Mucosa of gallbladder (tissue), 1 donor: Measurements from ENCODE around the gene PNLIPRP3. TPM values are rescaled to one million over a fixed set of nuclear protein-coding genes. Genes with fewer than 3 reads are reported as not detected.
A peak's percentile ranks its signal among the peaks of the same experiment; 100 is the strongest.

ENCODE experiments used
- DNase-seq: peaks from one replicate; pipeline ENCODE4 v3.0.0-alpha.2; 2020; ENCODE audit warnings: low spot score
- total RNA-seq: library from RNA; stranded (reverse); gene quantifications from one replicate; pipeline ENCODE4 v1.2.1, GENCODE V29; 2021
- donor health status: DM: no; HTN: no; CAD: no.

The PNLIPRP3 gene
- total RNA-seq, 1 donor from 2014 or later: not detected

GRCh38 chr10:116510565-116510964 lies 82.9 kb downstream of the PNLIPRP3 start:
- DNase-seq: no peak

- DNase-seq: no peak
Measured at GRCh38 chr10:116511365-116511764, 83.7 kb downstream of the PNLIPRP3 start.

GRCh38 chr10:116521424-116522290 lies 94.0 kb downstream of the PNLIPRP3 start:
- peak; percentile 34 for DNase-seq

GRCh38 chr10:116522803-116523381 lies 95.2 kb downstream of the PNLIPRP3 start:
- no peak for DNase-seq

DNA sequence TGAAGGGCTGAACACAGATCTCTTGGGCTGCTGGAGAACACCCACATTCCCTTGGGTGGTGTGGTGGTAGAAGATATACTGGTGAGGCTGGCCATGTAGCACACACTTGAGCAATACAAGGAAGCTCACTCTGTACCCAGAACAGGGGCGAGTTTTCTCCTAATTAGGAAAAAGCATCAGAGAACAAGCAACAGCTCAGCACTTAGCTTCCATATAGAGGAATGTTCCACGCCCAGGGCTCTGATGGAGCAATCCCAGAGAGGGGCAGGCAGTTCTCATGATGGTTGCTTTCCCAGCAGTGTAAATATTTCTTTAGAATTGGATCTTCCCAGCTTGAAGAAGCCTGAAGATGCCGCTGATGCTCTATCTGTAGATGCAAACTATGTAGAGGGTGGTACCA lies 97.1 kb downstream of the PNLIPRP3 start:
- DNase-seq: no peak

GRCh38 chr10:116526219-116526618 lies 98.6 kb downstream of the PNLIPRP3 start:
- no peak for DNase-seq

Other genes with a start within 250 kb of the PNLIPRP3 start
- 18.3 TPM for gene GFRA1, start 154.6 kb upstream of the PNLIPRP3 start, total RNA-seq
- gene CCDC172, start 103.4 kb upstream of the PNLIPRP3 start, total RNA-seq: not detected
- 5.4 TPM for gene PNLIP, start 118.1 kb downstream of the PNLIPRP3 start, total RNA-seq
- 2.1 TPM for gene PNLIPRP1, start 163.1 kb downstream of the PNLIPRP3 start, total RNA-seq
- 1.2 TPM for gene PNLIPRP2, start 193.1 kb downstream of the PNLIPRP3 start, total RNA-seq